GM12892 (cell line): ENCODE measurements around the gene THAP7.

Experiments used
- POLR2A ChIP-seq: IDR thresholded peaks from 2 replicates; pipeline ENCODE4 v1.6.1; 2011; ENCODE audit warnings: low read depth, low read length, control low read depth
- TAF1 ChIP-seq: IDR thresholded peaks from 2 replicates; pipeline ENCODE4 v1.6.1; 2011; ENCODE audit warnings: low read depth, mild to moderate bottlenecking, control low read depth, low read length, borderline replicate concordance

DNA sequence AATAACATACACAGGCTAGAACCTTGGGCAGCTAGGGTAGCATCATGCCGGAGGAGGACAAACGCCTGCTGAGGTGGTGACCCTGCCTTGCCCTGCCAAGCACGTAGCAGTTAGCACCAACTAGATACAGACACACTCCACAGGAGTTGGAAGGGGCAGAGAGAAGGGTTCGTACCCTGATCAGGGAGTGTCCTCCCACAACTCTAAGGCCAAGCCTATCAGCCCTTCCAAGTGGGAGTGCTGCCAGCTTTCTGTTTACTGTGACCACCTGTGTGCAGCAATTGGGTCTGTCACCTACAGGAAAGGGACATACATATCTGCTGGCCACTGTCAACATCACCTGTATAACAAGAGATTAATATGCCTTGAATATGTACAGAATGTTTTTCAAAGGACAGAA lies 1.9 kb upstream of the THAP7 start:
- no peak; the same call in 1 of the 2 replicates for TF ChIP-seq POLR2A
- no peak for TF ChIP-seq TAF1
